ENCODE results near the gene SOX13. TPM values are rescaled to one million over a fixed set of nuclear protein-coding genes. Genes with fewer than 3 reads are reported as not detected.

Gene SOX13
- total and polyA plus RNA-seq, 5 donors from 2014 or later: 0.47 TPM; not detected in 4

DNA sequence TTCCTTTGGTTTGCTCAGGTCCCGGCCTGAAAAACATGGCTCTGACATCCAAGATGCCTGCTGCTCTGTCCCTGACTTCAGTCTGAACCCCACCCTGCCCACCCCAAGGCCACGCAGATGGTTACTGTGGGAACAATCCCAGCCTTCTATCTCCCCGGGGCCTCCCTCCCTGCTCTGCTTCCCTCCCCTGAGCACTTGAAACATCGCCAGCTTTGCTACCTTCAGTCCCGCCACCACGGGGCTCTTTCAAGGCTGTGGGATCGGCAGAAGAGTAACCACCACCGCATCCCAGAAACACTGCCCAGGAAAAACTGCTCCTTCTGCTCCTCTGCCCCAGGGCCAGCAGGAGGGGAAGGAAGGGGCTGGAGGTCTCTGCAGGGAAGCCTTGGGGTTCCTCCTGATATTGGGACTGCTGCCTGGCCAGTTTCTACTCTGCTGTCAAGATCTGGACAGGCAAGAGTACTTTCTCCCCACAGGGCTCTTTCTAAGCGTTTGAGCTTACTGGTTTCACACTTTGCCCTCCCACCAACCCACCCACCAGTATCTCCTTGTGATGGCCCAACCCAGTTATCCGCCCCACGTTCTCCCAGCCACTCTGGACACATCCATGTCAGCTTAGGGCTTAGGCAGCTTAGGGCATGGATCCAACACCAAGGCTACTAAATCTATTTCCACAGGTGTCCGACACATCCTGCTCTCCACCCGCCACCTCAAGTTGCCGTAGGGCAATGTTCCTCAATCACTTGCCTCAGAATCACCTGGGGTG, 70.5 kb downstream of the SOX13 start:
- Mint-ChIP-seq H3K4me1 (no peaks in the 10 kb centered on the region), H3K27me3 (peaks cover 7% of the 10 kb centered on the region), H3K9me3 (peaks cover 0 to 2% (median 0%) of the 10 kb centered on the region in 7 donors), H3K36me3 (peaks cover 5% of the 10 kb centered on the region), H3K27ac (no peak overlapping the region), H3K4me3 (no peak overlapping the region)
- no peaks in the 10 kb centered on the region for H3K9me3 ChIP-seq (ENCODE audit: control insufficient read depth in 2 of 2, low read length in 2 of 2)
- no peak for DNase-seq
- H3K27ac ChIP-seq (ENCODE audit: insufficient read depth, low read length, poor library complexity, severe bottlenecking): no peak overlapping the region
- H3K4me3 ChIP-seq (ENCODE audit: low read depth, low read length): no peak overlapping the region
- H3K27me3 ChIP-seq (ENCODE audit: control insufficient read depth, insufficient read depth, low read length): no peaks in the 10 kb centered on the region
- H3K4me1 ChIP-seq (ENCODE audit: control insufficient read depth, insufficient read depth, low read length, poor library complexity, severe bottlenecking): no peaks in the 10 kb centered on the region
- no peaks in the 10 kb centered on the region for H3K36me3 ChIP-seq (ENCODE audit: control insufficient read depth, insufficient read depth, low read length)
- ATAC-seq (ENCODE audit: low read depth in 2 of 2): no peak

DNA sequence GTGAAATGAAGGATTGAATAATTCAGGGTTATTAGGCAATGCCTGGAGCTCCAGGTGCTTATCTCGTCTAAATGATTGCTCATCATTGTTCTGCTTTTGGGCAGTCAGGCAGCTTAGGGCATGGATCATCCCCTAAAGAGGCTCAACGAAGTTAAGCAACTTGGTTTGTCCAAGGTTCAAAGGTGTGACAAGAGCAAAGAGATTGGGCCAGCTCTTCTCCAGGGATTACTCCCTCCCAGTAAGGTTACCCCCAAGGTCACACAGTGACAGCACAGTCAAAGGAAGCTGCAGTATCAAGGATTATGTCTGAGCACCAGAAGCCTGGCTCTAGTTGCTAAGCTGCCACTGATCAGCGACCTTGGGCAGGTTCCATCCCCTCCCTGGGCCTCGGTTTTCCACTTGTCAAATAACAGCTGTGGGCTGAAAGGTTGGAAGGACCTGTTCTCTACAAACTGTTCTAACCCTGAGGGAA, 72.2 kb downstream of the SOX13 start:
- H3K4me3 ChIP-seq (ENCODE audit: low read depth, low read length): no peak overlapping the region
- DNase-seq (no peak), ATAC-seq (ENCODE audit: low read depth in 2 of 2) (no peak)
- Mint-ChIP-seq H3K27ac (no peak overlapping the region), H3K36me3 (peaks cover 3% of the 10 kb centered on the region), H3K27me3 (peaks cover 14% of the 10 kb centered on the region), H3K9me3 (peaks cover 0 to 2% (median 0%) of the 10 kb centered on the region in 7 donors), H3K4me3 (no peak overlapping the region), H3K4me1 (peaks cover 0 to 2% (median under 1%) of the 10 kb centered on the region in 4 donors)
- no peak overlapping the region for H3K27ac ChIP-seq (ENCODE audit: insufficient read depth, low read length, poor library complexity, severe bottlenecking)
- no peaks in the 10 kb centered on the region for H3K27me3 ChIP-seq (ENCODE audit: control insufficient read depth, insufficient read depth, low read length)
- H3K36me3 ChIP-seq (ENCODE audit: control insufficient read depth, insufficient read depth, low read length): no peaks in the 10 kb centered on the region
- H3K9me3 ChIP-seq (ENCODE audit: control insufficient read depth in 2 of 2, low read length in 2 of 2): no peaks in the 10 kb centered on the region
- no peaks in the 10 kb centered on the region for H3K4me1 ChIP-seq (ENCODE audit: control insufficient read depth, insufficient read depth, low read length, poor library complexity, severe bottlenecking)

DNA sequence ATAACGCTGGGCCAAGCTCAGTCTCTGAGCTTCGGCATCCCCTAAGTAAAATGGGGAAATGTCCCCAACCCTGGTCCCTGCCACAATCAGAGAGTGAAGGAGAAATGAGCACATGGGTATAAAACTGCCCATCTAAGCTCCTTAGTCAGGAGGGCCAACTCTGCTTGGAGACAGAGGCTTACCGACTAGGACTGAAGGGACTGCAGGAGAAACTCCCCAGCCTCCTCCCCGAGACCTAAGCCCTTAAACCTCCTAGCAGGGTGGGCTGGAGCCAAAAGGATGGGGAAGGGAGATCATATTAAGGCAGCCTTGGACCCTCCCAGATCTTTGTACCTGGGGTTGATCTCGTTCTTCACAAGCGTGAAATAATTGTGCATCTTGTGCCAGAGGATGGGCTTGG, 73.4 kb downstream of the SOX13 start:
- Histone ChIP-seq H3K36me3 (ENCODE audit: control insufficient read depth, insufficient read depth, low read length) (no peaks in the 10 kb centered on the region), H3K4me1 (ENCODE audit: control insufficient read depth, insufficient read depth, low read length, poor library complexity, severe bottlenecking) (peaks cover 1% of the 10 kb centered on the region), H3K27ac (ENCODE audit: insufficient read depth, low read length, poor library complexity, severe bottlenecking) (no peak overlapping the region), H3K4me3 (ENCODE audit: low read depth, low read length) (no peak overlapping the region), H3K9me3 (ENCODE audit: control insufficient read depth in 2 of 2, low read length in 2 of 2) (no peaks in the 10 kb centered on the region), H3K27me3 (ENCODE audit: control insufficient read depth, insufficient read depth, low read length) (no peaks in the 10 kb centered on the region)
- H3K4me1 Mint-ChIP-seq: peaks cover 0 to 9% (median 4%) of the 10 kb centered on the region in 4 donors
- no peak for DNase-seq
- H3K36me3 Mint-ChIP-seq: no peaks in the 10 kb centered on the region
- H3K9me3 Mint-ChIP-seq: peaks cover 0 to 2% (median 0%) of the 10 kb centered on the region in 7 donors
- no peak for ATAC-seq (ENCODE audit: low read depth in 2 of 2)
- H3K4me3 Mint-ChIP-seq: no peak overlapping the region
- peaks cover 18% of the 10 kb centered on the region for H3K27me3 Mint-ChIP-seq
- H3K27ac Mint-ChIP-seq: peak overlapping the region in 1 of 3 donors; percentile 55

DNA sequence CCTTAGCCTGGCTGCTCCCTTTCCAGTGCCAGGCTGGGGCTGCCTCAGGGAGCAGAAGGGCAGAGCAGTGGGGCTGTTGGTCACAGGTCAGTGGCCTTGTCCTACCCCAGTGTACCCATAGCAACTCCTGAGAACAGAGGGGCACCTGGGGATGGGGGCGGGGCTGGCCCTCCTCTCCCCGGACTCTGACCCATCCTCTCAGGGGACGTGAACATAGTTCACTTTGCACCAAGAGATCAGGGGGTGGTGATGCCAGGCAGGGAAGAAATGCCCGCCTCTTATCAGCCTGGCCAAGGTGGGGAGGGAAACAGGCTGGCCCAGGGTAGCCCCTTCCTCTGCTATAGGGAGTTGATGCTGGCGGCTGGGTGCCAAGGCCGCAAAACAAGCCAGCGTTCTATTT, 74.0 kb downstream of the SOX13 start:
- Mint-ChIP-seq H3K36me3 (no peaks in the 10 kb centered on the region), H3K27me3 (peaks cover 18% of the 10 kb centered on the region), H3K4me3 (no peak overlapping the region), H3K9me3 (peaks cover 0 to 2% (median 0%) of the 10 kb centered on the region in 7 donors), H3K27ac (no peak overlapping the region), H3K4me1 (peaks cover 0 to 9% (median 4%) of the 10 kb centered on the region in 4 donors)
- ATAC-seq (ENCODE audit: low read depth in 2 of 2): no peak
- no peak overlapping the region for H3K4me3 ChIP-seq (ENCODE audit: low read depth, low read length)
- no peak overlapping the region for H3K27ac ChIP-seq (ENCODE audit: insufficient read depth, low read length, poor library complexity, severe bottlenecking)
- H3K4me1 ChIP-seq (ENCODE audit: control insufficient read depth, insufficient read depth, low read length, poor library complexity, severe bottlenecking): peaks cover 5% of the 10 kb centered on the region
- H3K27me3 ChIP-seq (ENCODE audit: control insufficient read depth, insufficient read depth, low read length): no peaks in the 10 kb centered on the region
- H3K9me3 ChIP-seq (ENCODE audit: control insufficient read depth in 2 of 2, low read length in 2 of 2): no peaks in the 10 kb centered on the region
- no peak for DNase-seq
- H3K36me3 ChIP-seq (ENCODE audit: control insufficient read depth, insufficient read depth, low read length): no peaks in the 10 kb centered on the region

DNA sequence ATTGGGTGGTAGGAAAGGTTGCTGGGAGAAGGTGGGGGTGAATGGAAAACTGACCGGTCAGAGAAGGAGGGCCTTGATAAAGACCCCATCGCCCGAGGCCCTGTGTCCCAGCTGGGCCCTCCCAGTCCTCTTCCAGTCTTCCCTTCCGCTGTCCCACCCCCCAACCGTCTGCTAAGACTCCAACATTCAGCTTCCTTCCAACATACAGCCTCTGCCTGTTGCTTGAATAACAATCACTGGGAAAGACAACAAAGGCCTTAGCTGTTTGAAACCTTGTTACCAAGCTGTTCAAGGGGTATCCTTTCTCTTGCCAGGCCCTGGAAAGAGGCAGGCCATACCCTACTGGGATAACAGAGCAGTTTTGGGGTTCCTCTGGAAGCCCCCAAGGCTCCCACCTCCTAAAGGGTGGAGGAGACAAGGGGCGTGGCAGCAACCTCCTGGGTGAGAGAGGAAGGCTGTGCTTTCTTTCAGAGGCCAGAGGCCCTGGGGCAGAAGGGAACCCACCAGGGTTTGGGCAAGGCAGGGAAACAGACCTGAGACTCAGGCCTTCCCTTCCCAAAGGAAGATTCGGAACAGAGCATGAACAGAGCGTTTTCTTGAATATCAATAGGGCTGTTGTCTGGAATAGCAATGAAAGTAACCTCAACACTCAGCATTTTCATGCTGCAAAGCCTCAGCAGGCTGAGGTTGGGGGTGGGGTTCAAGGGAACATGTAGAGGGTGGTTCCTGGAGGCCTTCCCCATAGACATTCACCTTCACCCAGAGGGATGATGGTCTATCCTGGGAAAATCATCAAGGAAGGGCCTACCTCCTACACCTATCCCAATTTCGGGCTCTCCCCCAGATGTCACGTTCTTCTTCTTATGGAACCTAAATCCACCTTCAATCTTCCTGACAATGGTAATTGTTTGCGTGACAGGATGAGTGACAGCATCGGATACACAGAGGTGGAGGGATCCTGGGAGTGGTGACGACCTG, 74.8 kb downstream of the SOX13 start:
- Mint-ChIP-seq H3K36me3 (no peaks in the 10 kb centered on the region), H3K4me3 (no peak overlapping the region), H3K27ac (no peak overlapping the region), H3K27me3 (peaks cover 11% of the 10 kb centered on the region), H3K9me3 (peaks cover 0 to 2% (median 0%) of the 10 kb centered on the region in 7 donors), H3K4me1 (peaks cover 0 to 15% (median 4%) of the 10 kb centered on the region in 4 donors)
- H3K4me1 ChIP-seq (ENCODE audit: control insufficient read depth, insufficient read depth, low read length, poor library complexity, severe bottlenecking): peaks cover 9% of the 10 kb centered on the region
- no peak overlapping the region for H3K27ac ChIP-seq (ENCODE audit: insufficient read depth, low read length, poor library complexity, severe bottlenecking)
- no peaks in the 10 kb centered on the region for H3K27me3 ChIP-seq (ENCODE audit: control insufficient read depth, insufficient read depth, low read length)
- DNase-seq (no peak), ATAC-seq (ENCODE audit: low read depth in 2 of 2) (no peak)
- H3K9me3 ChIP-seq (ENCODE audit: control insufficient read depth in 2 of 2, low read length in 2 of 2): no peaks in the 10 kb centered on the region
- H3K4me3 ChIP-seq (ENCODE audit: low read depth, low read length): no peak overlapping the region
- no peaks in the 10 kb centered on the region for H3K36me3 ChIP-seq (ENCODE audit: control insufficient read depth, insufficient read depth, low read length)

DNA sequence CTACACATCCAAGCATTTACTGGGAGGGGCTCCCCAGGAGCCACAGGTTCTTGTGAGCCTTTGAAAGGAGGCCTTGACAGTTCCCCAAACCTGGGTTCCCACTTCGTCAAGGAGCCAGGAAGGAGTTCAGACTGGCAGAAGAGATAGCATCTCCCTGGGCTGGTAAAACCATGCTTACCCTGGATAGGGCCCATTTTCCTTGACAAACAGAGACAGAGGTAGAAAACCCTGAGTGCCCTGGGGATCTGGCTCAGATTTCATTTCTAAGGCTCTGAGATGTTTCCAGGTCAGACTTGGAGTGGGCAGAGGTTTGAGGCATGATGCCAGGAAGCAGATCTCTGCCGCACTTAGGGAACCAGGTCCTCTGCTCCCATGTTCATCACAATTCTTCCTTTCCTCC, 76.2 kb downstream of the SOX13 start:
- no peaks in the 10 kb centered on the region for H3K36me3 Mint-ChIP-seq
- DNase-seq: no peak
- no peak overlapping the region for H3K27ac ChIP-seq (ENCODE audit: insufficient read depth, low read length, poor library complexity, severe bottlenecking)

DNA sequence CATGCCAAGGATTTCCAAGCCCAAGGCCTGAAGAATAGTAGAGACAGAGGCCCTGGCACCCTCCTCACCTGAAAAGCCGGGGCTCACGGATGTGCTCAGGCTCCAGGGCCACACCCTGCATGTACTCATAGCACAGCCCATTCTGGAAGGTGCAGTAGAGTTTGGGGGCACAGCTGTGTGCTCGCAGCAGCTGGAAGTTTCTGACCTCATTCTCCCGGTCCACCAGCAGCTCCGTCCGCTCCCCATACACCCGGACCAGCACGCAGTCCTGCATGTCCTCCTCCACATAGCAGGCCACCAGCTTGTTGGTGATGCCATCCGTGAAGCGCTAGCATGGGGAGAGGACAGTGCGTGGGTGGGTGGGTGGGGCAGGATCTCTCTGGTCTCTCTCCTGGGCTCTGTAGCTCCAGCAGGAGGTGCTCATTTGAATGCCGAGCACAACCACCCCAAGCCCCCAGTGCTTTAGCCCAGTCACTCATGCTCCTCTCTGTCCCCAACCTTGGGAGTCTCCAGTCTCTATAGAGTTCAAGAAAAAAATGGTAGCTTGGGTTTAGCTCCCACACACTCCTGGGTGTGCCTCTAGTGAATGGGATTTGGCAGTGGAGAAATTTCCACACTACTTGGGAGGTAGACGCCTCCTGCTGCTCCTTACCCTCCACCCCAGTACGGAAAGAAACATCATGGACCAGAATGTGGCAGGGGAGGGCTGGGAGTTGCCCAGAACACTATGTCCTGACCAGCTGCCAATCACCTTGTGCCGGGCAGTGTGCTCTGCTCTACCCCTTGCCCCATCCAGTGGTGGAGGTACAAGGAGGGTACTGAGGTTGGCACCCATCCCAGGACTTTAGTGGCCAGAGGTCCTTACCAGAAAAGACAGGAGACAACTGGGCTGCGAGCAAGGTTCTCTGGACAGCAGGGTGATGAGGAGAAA, 77.0 kb downstream of the SOX13 start:
- Mint-ChIP-seq H3K9me3 (peaks cover 0 to 2% (median 0%) of the 10 kb centered on the region in 7 donors), H3K27me3 (peaks cover 29% of the 10 kb centered on the region), H3K36me3 (no peaks in the 10 kb centered on the region), H3K27ac (peak overlapping the region in 1 of 3 donors; percentile 58), H3K4me1 (peaks cover 0 to 18% (median 4%) of the 10 kb centered on the region in 4 donors), H3K4me3 (peak overlapping the region; percentile 56 to 85 (median 75))
- ATAC-seq (ENCODE audit: low read depth in 2 of 2): no peak
- Histone ChIP-seq H3K9me3 (ENCODE audit: control insufficient read depth in 2 of 2, low read length in 2 of 2) (no peaks in the 10 kb centered on the region), H3K4me3 (ENCODE audit: low read depth, low read length) (no peak overlapping the region), H3K27me3 (ENCODE audit: control insufficient read depth, insufficient read depth, low read length) (no peaks in the 10 kb centered on the region), H3K27ac (ENCODE audit: insufficient read depth, low read length, poor library complexity, severe bottlenecking) (no peak overlapping the region), H3K4me1 (ENCODE audit: control insufficient read depth, insufficient read depth, low read length, poor library complexity, severe bottlenecking) (peaks cover 9% of the 10 kb centered on the region), H3K36me3 (ENCODE audit: control insufficient read depth, insufficient read depth, low read length) (no peaks in the 10 kb centered on the region)
- no peak for DNase-seq

More for the DNA sequence above, 76.2 kb downstream of the SOX13 start:
- no peaks in the 10 kb centered on the region for H3K36me3 ChIP-seq (ENCODE audit: control insufficient read depth, insufficient read depth, low read length)
- no peaks in the 10 kb centered on the region for H3K9me3 ChIP-seq (ENCODE audit: control insufficient read depth in 2 of 2, low read length in 2 of 2)
- Mint-ChIP-seq H3K4me1 (peaks cover 0 to 18% (median 4%) of the 10 kb centered on the region in 4 donors), H3K27me3 (peaks cover 22% of the 10 kb centered on the region), H3K27ac (no peak overlapping the region), H3K4me3 (peak overlapping the region in 3 of 4 donors; percentile 11 to 78 (median 38)), H3K9me3 (peaks cover 0 to 2% (median 0%) of the 10 kb centered on the region in 7 donors)
- no peaks in the 10 kb centered on the region for H3K27me3 ChIP-seq (ENCODE audit: control insufficient read depth, insufficient read depth, low read length)
- no peak for ATAC-seq (ENCODE audit: low read depth in 2 of 2)
- H3K4me1 ChIP-seq (ENCODE audit: control insufficient read depth, insufficient read depth, low read length, poor library complexity, severe bottlenecking): peaks cover 9% of the 10 kb centered on the region
- no peak overlapping the region for H3K4me3 ChIP-seq (ENCODE audit: low read depth, low read length)
